Common myeloid progenitor, CD34-positive (primary cell): ENCODE results near the gene MYO18B.

Source experiments
- CTCF ChIA-PET: fragments of 350-600 bp; sonication (Branson Sonifier 250); formaldehyde crosslinking; loops from one replicate; lab custom pipeline; 2021; ENCODE audit warnings: antibody characterized with exemption; lab: Charles Lee
- POLR2A ChIA-PET: fragments of 350-600 bp; sonication (Branson Sonifier 250); formaldehyde crosslinking; loops from one replicate; lab custom pipeline; 2021; ENCODE audit warnings: antibody characterized with exemption; lab: Charles Lee
- DNase-seq, 3 donors: peaks; one replicate each; pipeline versions ENCODE4 v3.0.0 to v3.0.0-alpha.2; 2013
- H3K27ac ChIP-seq, 2 experiments: 1 replicate in 1 of 2; 2 replicates in 1 of 2; pipeline ENCODE4 v1.7.0; 2013; ENCODE audit warnings: inconsistent platforms in 2 of 2, low read length in 2 of 2, mild to moderate bottlenecking in 2 of 2, low read depth in 1 of 2, moderate library complexity in 1 of 2; ENCODE audit not compliant: severe bottlenecking in 2 of 2, insufficient read depth in 1 of 2, poor library complexity in 1 of 2
- H3K27me3 ChIP-seq, 5 experiments: replicated peaks in 2 of 5; 1 replicate in 3 of 5; 2 replicates in 2 of 5; pipeline versions ENCODE4 v1.6.1 to v1.7.0; 2013; ENCODE audit warnings: low read length in 4 of 5, mild to moderate bottlenecking in 2 of 5, moderate library complexity in 2 of 5, inconsistent platforms in 1 of 5; ENCODE audit not compliant: insufficient read depth in 5 of 5, control insufficient read depth in 4 of 5
- H3K36me3 ChIP-seq, 4 experiments: 1 replicate in 2 of 4; 2 replicates in 2 of 4; pipeline versions ENCODE4 v1.6.1 to v1.7.0; 2013; ENCODE audit warnings: low read length in 3 of 4, control low read depth in 1 of 4, mild to moderate bottlenecking in 1 of 4; ENCODE audit not compliant: control insufficient read depth in 4 of 4, insufficient read depth in 4 of 4
- H3K4me1 ChIP-seq, 4 experiments: 1 replicate in 3 of 4; 2 replicates in 1 of 4; pipeline versions ENCODE4 v1.6.1 to v1.7.1; 2013; ENCODE audit warnings: low read length in 3 of 4, mild to moderate bottlenecking in 3 of 4, control low read depth in 1 of 4, inconsistent platforms in 1 of 4, moderate library complexity in 1 of 4; ENCODE audit not compliant: control insufficient read depth in 4 of 4, insufficient read depth in 4 of 4; ENCODE audit errors: control extremely low read depth in 1 of 4
- H3K4me3 ChIP-seq, 7 experiments: 1 replicate in 4 of 7; 2 replicates in 3 of 7; pipeline versions ENCODE4 v1.5.1 to v1.7.0; 2013; ENCODE audit warnings: mild to moderate bottlenecking in 7 of 7, low read length in 6 of 7, moderate library complexity in 6 of 7, inconsistent platforms in 2 of 7, low read depth in 2 of 7, control low read depth in 1 of 7; ENCODE audit not compliant: insufficient read depth in 4 of 7, control insufficient read depth in 1 of 7; ENCODE audit errors: extremely low read depth in 1 of 7
- H3K9me3 ChIP-seq, 5 experiments: 1 replicate in 4 of 5; 2 replicates in 1 of 5; pipeline versions ENCODE4 v1.6.1 to v1.7.1; 2013; ENCODE audit warnings: low read length in 4 of 5, mild to moderate bottlenecking in 2 of 5, inconsistent platforms in 1 of 5, low read depth in 1 of 5, moderate library complexity in 1 of 5; ENCODE audit not compliant: control insufficient read depth in 4 of 5, insufficient read depth in 2 of 5; ENCODE audit errors: control extremely low read depth in 1 of 5
- WGBS: methylation state at CpG from one replicate; pipeline ENCODE4 v1.1.5; 2013; ENCODE audit not compliant: insufficient coverage; 5-methylcytosine and 5-hydroxymethylcytosine counted together

Gene MYO18B

GRCh38 chr22:25726241-25726640, 15.7 kb upstream of the MYO18B start:
- DNase-seq, result no peak
- Histone ChIP-seq H3K27me3 (no peaks in the 10 kb centered on the region), H3K4me3 (no peak overlapping the region), H3K9me3 (no peaks in the 10 kb centered on the region), H3K36me3 (peaks cover 0 to 15% (median 7%) of the 10 kb centered on the region in 4 experiments), H3K4me1 (peaks cover 0 to 6% (median 0%) of the 10 kb centered on the region in 4 experiments), H3K27ac (peak overlapping the region in 1 of 2 experiments; percentile 4)
- 50% methylated on average over 1 of the region's 4 CpGs for WGBS
- CTCF ChIA-PET, result interaction anchor here (1.2 kb wide), 1 partner anchor 20 kb away, joined by 3 read pairs; no protein-coding TSS in a partner anchor
- POLR2A ChIA-PET, result no interaction called here

GRCh38 chr22:25728071-25728470, 13.9 kb upstream of the MYO18B start:
- Histone ChIP-seq H3K27ac (no peak overlapping the region), H3K4me1 (peaks cover 0 to 6% (median 0%) of the 10 kb centered on the region in 4 experiments), H3K36me3 (peaks cover 0 to 4% (median 1%) of the 10 kb centered on the region in 4 experiments), H3K27me3 (no peaks in the 10 kb centered on the region), H3K4me3 (no peak overlapping the region), H3K9me3 (no peaks in the 10 kb centered on the region)
- POLR2A ChIA-PET, result no interaction called here
- 99% methylated on average over 6 of the region's 7 CpGs for WGBS
- DNase-seq, result no peak
- CTCF ChIA-PET, result no interaction called here

GRCh38 chr22:25729016-25729995, 12.7 kb upstream of the MYO18B start:
- no peak overlapping the region for H3K4me3 ChIP-seq
- H3K9me3 ChIP-seq, result no peaks in the 10 kb centered on the region
- ChIA-PET CTCF (no interaction called here), POLR2A (no interaction called here)
- peaks cover 0 to 2% (median 0%) of the 10 kb centered on the region in 4 experiments for H3K36me3 ChIP-seq
- DNase-seq, result peak in 2 of 3 donors; percentile 15 to 18
- no peak overlapping the region for H3K27ac ChIP-seq
- peaks cover 0 to 6% (median 0%) of the 10 kb centered on the region in 4 experiments for H3K4me1 ChIP-seq
- H3K27me3 ChIP-seq, result no peaks in the 10 kb centered on the region
- 78% methylated on average over 14 of the region's 19 CpGs for WGBS

GRCh38 chr22:25735650-25736049, 6.3 kb upstream of the MYO18B start:
- Histone ChIP-seq H3K27me3 (no peaks in the 10 kb centered on the region), H3K27ac (no peak overlapping the region), H3K4me1 (peaks cover 0 to 22% (median 9%) of the 10 kb centered on the region in 4 experiments), H3K36me3 (no peaks in the 10 kb centered on the region), H3K9me3 (no peaks in the 10 kb centered on the region), H3K4me3 (no peak overlapping the region)
- ChIA-PET POLR2A (no interaction called here), CTCF (no interaction called here)
- DNase-seq, result no peak
- 90% methylated on average over 2 of the region's 2 CpGs for WGBS

- POLR2A ChIA-PET, result interaction anchor here (1.0 kb wide), 1 partner anchor 10 kb away, joined by 4 read pairs; no protein-coding TSS in a partner anchor
- Histone ChIP-seq H3K4me1 (peaks cover 0 to 22% (median 9%) of the 10 kb centered on the region in 4 experiments), H3K4me3 (no peak overlapping the region), H3K36me3 (no peaks in the 10 kb centered on the region), H3K27ac (no peak overlapping the region), H3K9me3 (no peaks in the 10 kb centered on the region), H3K27me3 (no peaks in the 10 kb centered on the region)
- peak; percentile 42 to 61 (median 52) for DNase-seq
- CTCF ChIA-PET, result no interaction called here
- 79% methylated on average over 5 of the region's 9 CpGs for WGBS
Observed at GRCh38 chr22:25736378-25737011, 5.5 kb upstream of the MYO18B start.

- ChIA-PET CTCF (no interaction called here), POLR2A (no interaction called here)
- no peak for DNase-seq
- H3K27me3 ChIP-seq, result no peaks in the 10 kb centered on the region
- WGBS, result 99% methylated on average over 9 of the region's 11 CpGs
- peaks cover 0 to 22% (median 9%) of the 10 kb centered on the region in 4 experiments for H3K4me1 ChIP-seq
- H3K4me3 ChIP-seq, result no peak overlapping the region
- no peak overlapping the region for H3K27ac ChIP-seq
- H3K36me3 ChIP-seq, result no peaks in the 10 kb centered on the region
- no peaks in the 10 kb centered on the region for H3K9me3 ChIP-seq
Observed at GRCh38 chr22:25739659-25740344, 2.2 kb upstream of the MYO18B start.
